ENCODE data around the gene TNIK.

Gene TNIK

DNA sequence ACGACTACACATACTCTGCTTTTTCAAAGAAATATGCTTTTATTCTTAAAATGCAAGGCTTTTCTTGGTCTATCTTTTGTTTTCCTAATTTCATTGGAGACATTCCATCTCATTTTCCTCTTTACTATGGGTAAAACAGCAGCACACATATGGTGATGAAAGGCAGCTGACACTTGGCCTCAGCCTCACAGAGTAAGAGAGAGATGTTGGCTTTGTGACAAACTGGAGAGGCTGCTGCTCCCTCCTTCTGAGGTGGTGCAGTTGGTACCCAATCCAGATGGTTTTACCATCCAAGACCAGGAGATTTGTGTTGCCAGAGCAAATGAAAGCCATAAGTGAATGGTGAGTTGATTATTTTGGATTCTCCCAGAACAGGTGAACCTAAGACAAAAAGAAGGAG is 420.5 kb downstream of the TNIK start:
- no peak for TF ChIP-seq POLR2A (IDR thresholded peaks at IDR 0.05; ENCODE audit: low read depth, low read length)
- no peak for FAIRE-seq
- DNase-seq (ENCODE audit: insufficient read length, low spot score), result no peak

DNA sequence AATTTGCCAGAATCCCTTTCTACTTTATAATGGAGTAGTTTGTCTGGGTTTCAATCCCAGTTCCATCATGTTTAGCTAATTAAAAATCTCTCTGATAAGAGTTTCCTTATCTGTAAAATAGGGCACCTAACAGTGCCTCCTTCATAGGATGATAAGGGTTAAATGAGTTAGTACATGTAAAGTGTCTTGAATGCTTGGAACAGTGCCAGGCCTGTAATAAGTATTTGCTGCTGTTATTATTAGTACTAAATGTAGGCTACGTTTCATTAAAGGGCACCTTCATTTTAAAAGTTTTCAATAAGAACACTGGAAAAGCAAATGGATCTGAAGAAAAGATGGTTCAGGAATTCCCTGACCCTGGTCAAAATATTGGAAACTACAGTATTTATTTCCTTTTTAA is 421.9 kb downstream of the TNIK start:
- DNase-seq (ENCODE audit: insufficient read length, low spot score) (no peak), FAIRE-seq (no peak)
- no peak for TF ChIP-seq POLR2A (IDR thresholded peaks at IDR 0.05; ENCODE audit: low read depth, low read length)

DNA sequence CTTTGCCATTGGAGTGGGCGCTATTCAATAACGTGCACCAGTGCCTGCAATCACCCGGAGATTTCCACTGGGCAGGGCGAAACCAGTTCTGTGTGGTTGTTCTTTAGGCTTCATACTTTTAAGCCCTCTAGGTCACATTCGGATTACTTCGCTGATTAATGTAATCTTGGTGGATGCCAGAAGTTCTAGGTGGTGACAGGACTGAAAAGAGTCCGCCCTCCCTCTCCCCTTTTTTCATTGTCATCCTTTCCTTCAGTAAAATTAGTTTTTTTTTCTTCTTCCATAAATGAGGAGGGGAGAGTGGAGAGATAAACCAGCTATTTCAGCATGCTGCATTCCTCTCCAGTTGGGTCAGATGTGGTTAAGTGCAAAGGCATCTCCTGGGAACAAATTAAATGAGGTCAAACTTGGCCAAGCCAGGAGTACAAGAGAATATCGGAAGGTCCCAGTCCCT is 431.4 kb downstream of the TNIK start:
- FAIRE-seq (peak; percentile 52), DNase-seq (ENCODE audit: insufficient read length, low spot score) (peak; percentile 36)
- no peak for TF ChIP-seq POLR2A (IDR thresholded peaks at IDR 0.05; ENCODE audit: low read depth, low read length)

DNA sequence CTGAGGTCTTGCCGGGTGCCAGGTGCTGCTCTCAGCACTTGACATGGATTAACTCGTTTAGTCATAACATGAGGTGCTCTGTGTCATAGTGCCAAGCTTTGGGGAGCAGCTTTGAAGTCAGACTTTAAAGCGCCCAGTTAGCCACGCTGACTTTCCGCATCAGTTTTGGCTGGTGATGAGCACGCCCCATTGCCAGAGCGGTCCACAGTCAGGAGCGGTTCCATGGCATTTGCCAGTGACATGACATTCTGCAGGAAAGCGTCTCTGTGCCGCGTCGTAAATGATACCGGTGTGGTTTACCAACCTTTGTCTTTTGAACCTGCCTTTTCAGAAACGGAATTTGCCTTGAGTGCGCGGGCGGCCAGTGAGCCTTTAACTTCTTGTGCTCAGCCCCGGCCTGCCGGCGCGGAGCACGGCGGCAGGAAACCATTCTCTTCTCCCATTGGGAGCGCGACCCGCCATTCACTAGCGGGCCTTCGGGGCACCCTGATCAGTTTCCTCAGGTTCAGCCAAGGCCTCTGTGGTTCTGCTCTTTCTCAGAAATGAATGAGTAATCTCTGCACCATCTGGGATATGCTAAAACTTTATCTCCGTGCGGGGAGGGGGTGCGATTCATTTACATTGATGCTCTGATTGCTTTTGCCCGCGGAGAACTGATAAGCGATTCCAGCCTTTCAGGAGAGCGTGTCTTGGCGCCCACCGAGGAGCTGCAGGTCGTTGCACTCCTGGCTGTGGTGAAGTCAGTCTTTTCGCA is 432.0 kb downstream of the TNIK start:
- peak; percentile 55 for FAIRE-seq
- DNase-seq (ENCODE audit: insufficient read length, low spot score), result peak; percentile 62
- TF ChIP-seq POLR2A (IDR thresholded peaks at IDR 0.05; ENCODE audit: low read depth, low read length), result no peak

DNA sequence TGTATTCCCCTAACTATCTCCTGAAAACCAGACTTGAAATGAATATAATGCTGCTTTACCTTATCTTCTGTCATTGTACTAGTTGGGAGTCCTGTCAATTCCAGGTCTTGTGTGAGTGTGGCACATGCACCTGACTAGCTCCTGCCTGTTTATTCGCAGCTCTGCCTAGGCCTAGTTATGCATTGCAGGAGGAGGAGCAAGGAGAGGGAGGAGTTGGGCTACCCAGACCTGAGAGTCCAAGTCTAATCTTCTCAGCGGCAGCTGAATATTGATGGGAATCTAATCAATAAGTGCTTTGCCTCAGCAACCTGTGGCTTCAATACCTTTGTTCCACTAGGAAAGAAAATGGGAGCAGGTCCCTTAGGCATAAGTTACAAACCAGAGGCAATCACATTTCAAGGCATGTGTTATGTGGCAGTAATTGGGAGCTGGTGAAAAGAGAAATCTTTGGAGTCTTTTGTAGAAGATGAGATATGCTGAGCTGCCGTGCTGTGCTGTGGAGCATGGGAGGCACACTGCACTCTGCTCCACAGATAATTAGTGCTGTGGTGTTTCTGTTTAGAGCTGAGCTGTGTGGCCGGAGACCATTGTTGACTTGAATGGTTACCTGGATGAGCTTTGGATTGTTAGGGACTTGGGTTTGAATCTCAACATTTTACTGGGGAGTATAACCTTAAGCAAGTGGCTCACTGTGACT is 433.5 kb downstream of the TNIK start, which contains the start of gene SLC2A2:
Gene SLC2A2, minus strand, starts transcription at position 124 of the 697 bp plus-strand sequence. Its CDS starts 50 bp downstream, at position 74.
- no peak for FAIRE-seq
- no peak for TF ChIP-seq POLR2A (IDR thresholded peaks at IDR 0.05; ENCODE audit: low read depth, low read length)

DNA sequence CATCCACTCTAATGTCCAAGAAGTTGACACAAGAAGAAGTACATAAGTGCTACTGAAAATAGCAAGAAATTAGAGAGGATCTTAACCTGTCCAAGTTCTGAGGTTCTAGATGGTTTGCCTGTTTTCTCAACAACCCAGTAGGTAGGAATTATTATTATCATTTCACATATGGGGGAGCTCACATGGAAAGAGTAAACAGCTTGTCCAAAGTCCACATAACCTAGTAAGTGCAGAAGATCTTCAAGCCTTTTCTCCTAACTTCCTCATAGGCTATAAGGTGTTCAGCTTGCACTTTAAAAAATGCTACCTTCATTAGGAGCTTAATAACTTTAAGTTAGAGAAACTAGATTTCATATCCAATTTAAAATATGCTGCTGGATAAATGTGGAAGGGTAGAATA is 436.6 kb downstream of the TNIK start:
- DNase-seq (ENCODE audit: insufficient read length, low spot score) (no peak), FAIRE-seq (no peak)
- no peak for TF ChIP-seq POLR2A (IDR thresholded peaks at IDR 0.05; ENCODE audit: low read depth, low read length)

More for the DNA sequence above, 433.5 kb downstream of the TNIK start, which contains the start of gene SLC2A2:
- no peak for DNase-seq (ENCODE audit: insufficient read length, low spot score)

DNA sequence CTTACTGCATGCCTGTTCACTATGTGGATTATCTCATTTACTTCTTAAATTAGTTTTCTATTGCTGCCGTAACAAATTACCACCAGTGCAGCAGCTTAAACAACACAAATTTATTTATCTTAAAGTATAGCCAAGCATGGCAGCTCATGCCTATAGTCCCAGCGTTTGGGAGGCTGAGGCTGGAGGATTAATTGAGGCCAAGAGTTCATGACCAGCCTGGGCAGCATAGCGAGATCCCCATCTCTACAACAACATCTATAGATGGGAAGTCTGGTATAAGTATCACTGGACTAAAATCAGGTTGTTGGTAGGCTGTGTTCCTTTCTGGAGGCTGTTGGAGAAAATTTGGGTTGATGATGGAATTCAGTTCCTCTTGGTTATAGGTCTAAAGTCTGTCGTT is 438.8 kb downstream of the TNIK start:
- FAIRE-seq (no peak), DNase-seq (ENCODE audit: insufficient read length, low spot score) (no peak)
- no peak for TF ChIP-seq POLR2A (IDR thresholded peaks at IDR 0.05; ENCODE audit: low read depth, low read length)

DNA sequence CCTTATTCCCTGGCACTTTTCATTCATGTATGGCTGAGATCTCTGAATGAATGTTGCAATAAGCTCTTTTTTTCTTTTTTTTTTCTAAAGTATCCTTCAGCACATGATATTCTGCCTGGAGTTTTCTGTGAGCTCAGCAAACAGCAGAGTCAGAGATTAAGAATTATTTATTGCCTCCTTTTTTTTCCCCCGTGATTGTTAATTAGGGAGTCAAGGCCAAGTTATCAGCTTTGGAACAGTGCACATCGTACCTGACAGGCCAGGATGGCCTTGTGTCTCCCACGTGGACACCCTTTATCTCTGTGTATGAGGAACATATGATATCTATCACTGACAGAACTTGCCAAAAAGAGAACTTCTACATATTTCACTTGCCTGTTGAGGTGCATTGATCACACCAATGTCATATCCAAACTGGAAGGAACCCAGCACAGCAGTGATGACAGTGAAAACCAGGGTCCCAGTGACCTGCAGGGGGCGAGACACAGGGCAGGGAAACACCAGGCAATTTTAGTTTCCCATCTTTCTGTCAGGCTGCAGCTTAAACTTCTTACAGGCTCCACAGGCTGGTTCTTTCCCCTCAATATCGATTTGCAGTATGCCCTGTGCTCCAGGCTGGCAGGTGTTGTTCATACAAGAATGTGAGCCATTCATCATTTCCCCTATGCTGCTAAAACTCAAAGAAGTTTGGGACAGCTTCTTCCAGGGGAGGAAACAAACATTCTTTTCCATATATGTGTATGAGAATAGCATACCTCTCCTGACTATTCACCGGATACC is 441.9 kb downstream of the TNIK start:
- TF ChIP-seq POLR2A (IDR thresholded peaks at IDR 0.05; ENCODE audit: low read depth, low read length), result no peak
- no peak for FAIRE-seq
- no peak for DNase-seq (ENCODE audit: insufficient read length, low spot score)

DNA sequence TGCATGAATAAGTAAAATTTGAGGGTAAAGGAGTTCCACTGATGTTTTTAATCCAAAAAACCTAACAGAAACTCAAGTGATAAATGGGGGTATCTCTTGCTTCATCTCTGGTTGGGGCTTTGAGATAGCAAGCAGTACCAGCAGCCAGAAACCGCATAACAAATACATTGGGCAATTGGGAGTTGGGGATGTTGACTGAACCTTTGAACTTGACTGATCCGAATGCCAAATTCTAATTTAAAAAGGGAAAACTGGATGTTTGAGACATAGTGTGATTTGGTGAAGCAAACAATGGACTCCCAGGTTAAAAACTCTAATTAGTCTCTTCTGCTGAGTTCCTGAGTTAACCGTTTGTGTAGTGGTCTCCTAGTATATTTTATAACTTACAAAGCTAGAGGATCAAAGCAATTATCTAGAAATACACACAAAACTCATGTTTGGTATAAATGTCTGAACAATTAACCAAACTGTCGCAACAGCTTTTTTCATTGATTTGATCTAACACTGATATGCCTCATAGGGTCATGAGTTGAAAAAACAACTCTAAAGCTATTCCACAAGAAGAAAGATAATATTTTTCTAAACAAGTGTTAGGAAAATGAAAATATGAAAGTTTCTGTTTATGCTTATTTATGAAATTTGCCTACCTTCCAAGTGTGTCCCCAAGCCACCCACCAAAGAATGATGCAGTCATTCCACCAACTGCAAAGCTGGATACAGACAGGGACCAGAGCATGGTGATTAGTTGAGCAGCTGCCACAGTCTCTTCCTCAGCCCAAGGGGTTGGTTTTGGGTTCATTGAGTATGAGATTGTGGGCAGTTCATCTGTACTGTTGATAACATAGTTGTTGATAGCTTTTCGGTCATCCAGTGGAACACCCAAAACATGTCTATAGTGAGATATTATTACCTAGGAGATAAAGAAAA is 446.1 kb downstream of the TNIK start:
- DNase-seq (ENCODE audit: insufficient read length, low spot score), result no peak
- no peak for FAIRE-seq
- TF ChIP-seq POLR2A (IDR thresholded peaks at IDR 0.05; ENCODE audit: low read depth, low read length), result no peak

DNA sequence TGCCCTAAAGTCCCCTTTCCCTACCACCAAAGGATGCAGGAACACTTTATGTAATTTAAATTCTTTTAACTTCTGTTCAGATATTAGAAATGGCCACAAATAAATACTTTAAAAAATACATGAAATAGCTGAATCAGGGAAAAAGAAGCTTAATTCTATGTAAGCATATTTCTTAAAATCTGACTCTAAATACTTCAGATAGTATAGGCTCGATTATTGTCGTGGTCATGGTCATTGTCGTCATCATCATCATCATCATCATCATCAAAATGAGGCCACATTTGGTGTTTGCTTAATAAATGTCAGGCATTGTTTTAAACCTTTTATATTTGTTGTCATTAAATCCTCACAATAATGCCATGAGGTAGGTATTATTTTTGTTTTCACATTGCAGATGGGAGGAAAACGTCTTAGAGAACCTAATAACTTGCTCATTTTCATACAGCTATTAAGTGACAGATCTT is 448.3 kb downstream of the TNIK start:
- DNase-seq (ENCODE audit: insufficient read length, low spot score) (no peak), FAIRE-seq (peak; percentile 58)
- no peak for TF ChIP-seq POLR2A (IDR thresholded peaks at IDR 0.05; ENCODE audit: low read depth, low read length)

Data from H54 (cell line).